DOHH2 (cell line): ENCODE measurements around the gene PHLPP1.
"Not testable (repeated sequence)": the region's sequence is repeated elsewhere in the genome, so short reads cannot be mapped to it uniquely, and the experiment has no call there.

Source experiments
- H3F3A ChIP-seq: fragments of 200-600 bp; sonication (generic), shearing (Covaris generic); 2 replicates; pipeline ENCODE4 v1.6.0; 2016; ENCODE audit warnings: antibody characterized with exemption, mild to moderate bottlenecking; ENCODE audit not compliant: control insufficient read depth, insufficient read depth
- H3K27ac ChIP-seq: fragments of 200-600 bp; sonication (generic); 2 replicates; pipeline ENCODE4 v1.5.1; 2014; ENCODE audit warnings: low read depth, mild to moderate bottlenecking, low read length, moderate library complexity
- H3K27me3 ChIP-seq: fragments of 200-600 bp; sonication (generic); 2 replicates; pipeline ENCODE4 v1.6.1; 2014; ENCODE audit warnings: mild to moderate bottlenecking, low read length, mixed read lengths; ENCODE audit not compliant: control insufficient read depth
- H3K36me3 ChIP-seq: fragments of 200-600 bp; sonication (generic); 2 replicates; pipeline ENCODE4 v1.6.1; 2014; ENCODE audit warnings: mild to moderate bottlenecking, low read length, moderate library complexity, mixed read lengths; ENCODE audit not compliant: control insufficient read depth
- H3K4me1 ChIP-seq: fragments of 200-600 bp; sonication (generic); 2 replicates; pipeline ENCODE4 v1.6.1; 2014; ENCODE audit warnings: mild to moderate bottlenecking, low read length, mixed read lengths; ENCODE audit not compliant: control insufficient read depth
- H3K4me2 ChIP-seq: fragments of 200-600 bp; sonication (generic); 2 replicates; pipeline ENCODE4 v1.6.0; 2014; ENCODE audit warnings: mild to moderate bottlenecking, low read length, moderate library complexity
- H3K4me3 ChIP-seq: fragments of 200-600 bp; sonication (generic); 2 replicates; pipeline ENCODE4 v1.5.1; 2014; ENCODE audit warnings: mild to moderate bottlenecking, low read length, mixed read lengths
- H3K79me2 ChIP-seq: fragments of 200-600 bp; sonication (generic); 2 replicates; pipeline ENCODE4 v1.6.1; 2014; ENCODE audit warnings: mild to moderate bottlenecking, low read length, mixed read lengths; ENCODE audit not compliant: control insufficient read depth
- H3K9me2 ChIP-seq: fragments of 200-600 bp; sonication (generic); replicated peaks from 2 replicates; pipeline ENCODE4 v1.6.1; 2014; ENCODE audit warnings: mild to moderate bottlenecking, low read length, mixed read lengths; ENCODE audit not compliant: control insufficient read depth
- H3K9me3 ChIP-seq: fragments of 200-600 bp; sonication (generic); 2 replicates; pipeline ENCODE4 v1.6.1; 2014; ENCODE audit warnings: antibody characterized with exemption, low read length, mixed read lengths; ENCODE audit not compliant: control insufficient read depth, insufficient read depth
- H4K20me1 ChIP-seq: fragments of 200-600 bp; sonication (generic); 2 replicates; pipeline ENCODE4 v1.6.0; 2014; ENCODE audit warnings: low read depth, mild to moderate bottlenecking, antibody characterized with exemption, low read length, moderate library complexity; ENCODE audit not compliant: control insufficient read depth, insufficient read depth
- CTCF ChIP-seq: fragments of 200-600 bp; sonication (generic); IDR thresholded peaks from one replicate; pipeline ENCODE4 v1.5.1; 2014; ENCODE audit warnings: antibody characterized with exemption, mild to moderate bottlenecking, low read depth, low read length; ENCODE audit not compliant: poor library complexity, severe bottlenecking
- EZH2phosphoT487 ChIP-seq: fragments of 200-600 bp; sonication (generic); IDR thresholded peaks from 2 replicates; pipeline ENCODE4 v1.6.1; 2017; ENCODE audit warnings: borderline replicate concordance, mild to moderate bottlenecking, antibody characterized with exemption, low read length, moderate library complexity, mixed read lengths

The PHLPP1 gene

GRCh38 chr18:62807396-62807795 is 92.1 kb downstream of the PHLPP1 start:
- no peak for TF ChIP-seq CTCF
- no peak for TF ChIP-seq EZH2phosphoT487
- Histone ChIP-seq H3K9me3 (no peaks in the 10 kb centered on the region), H3K79me2 (peaks cover 47% of the 10 kb centered on the region), H3K4me2 (no peak overlapping the region), H3K36me3 (no peaks in the 10 kb centered on the region), H3K9me2 (no peaks in the 10 kb centered on the region), H4K20me1 (no peaks in the 10 kb centered on the region), H3K4me1 (peaks cover 5% of the 10 kb centered on the region; the same call in 1 of the 2 replicates), H3K27me3 (no peaks in the 10 kb centered on the region), H3K27ac (no peak overlapping the region), H3K4me3 (no peak overlapping the region), H3F3A (0 out of 2 replicates have a peak, but pooled peaks cover 3% of the 10 kb centered on the region)

GRCh38 chr18:62808123-62808522 is 92.8 kb downstream of the PHLPP1 start:
- TF ChIP-seq CTCF (no peak), EZH2phosphoT487 (no peak)
- no peak overlapping the region for H3K4me2 ChIP-seq
- no peaks in the 10 kb centered on the region for H4K20me1 ChIP-seq
- no peak overlapping the region for H3K27ac ChIP-seq
- no peak overlapping the region for H3K4me3 ChIP-seq
- H3K27me3 ChIP-seq: no peaks in the 10 kb centered on the region
- peaks cover 45% of the 10 kb centered on the region for H3K79me2 ChIP-seq
- H3F3A ChIP-seq: 0 out of 2 replicates have a peak, but pooled peaks cover 3% of the 10 kb centered on the region
- no peaks in the 10 kb centered on the region for H3K9me3 ChIP-seq
- no peaks in the 10 kb centered on the region for H3K36me3 ChIP-seq
- peaks cover 10% of the 10 kb centered on the region for H3K4me1 ChIP-seq
- no peaks in the 10 kb centered on the region for H3K9me2 ChIP-seq

- H4K20me1 ChIP-seq, H3K4me2 ChIP-seq, H3K9me3 ChIP-seq, H3K36me3 ChIP-seq, H3K27me3 ChIP-seq, H3K9me2 ChIP-seq, H3F3A ChIP-seq, H3K4me3 ChIP-seq, H3K27ac ChIP-seq: not testable (repeated sequence)
- peaks cover 11% of the 10 kb centered on the region for H3K4me1 ChIP-seq
- H3K79me2 ChIP-seq: peaks cover 36% of the 10 kb centered on the region
Measured at GRCh38 chr18:62809445-62809844, 94.1 kb downstream of the PHLPP1 start.

GRCh38 chr18:62809900-62810299 is 94.6 kb downstream of the PHLPP1 start:
- Histone ChIP-seq H3K27me3 (no peaks in the 10 kb centered on the region), H3K9me3 (no peaks in the 10 kb centered on the region), H3K4me2 (no peak overlapping the region), H3K79me2 (peaks cover 35% of the 10 kb centered on the region), H3K36me3 (no peaks in the 10 kb centered on the region), H3K27ac (no peak overlapping the region), H4K20me1 (no peaks in the 10 kb centered on the region), H3K4me1 (peaks cover 13% of the 10 kb centered on the region), H3K4me3 (no peak overlapping the region), H3F3A (0 out of 2 replicates have a peak, but pooled peaks cover 3% of the 10 kb centered on the region), H3K9me2 (no peaks in the 10 kb centered on the region)
- TF ChIP-seq CTCF (no peak), EZH2phosphoT487 (no peak)
